SK-N-MC (cell line): ENCODE results near the gene AFF2.

ENCODE experiments used
- DNase-seq: peaks from one replicate; pipeline ENCODE4 v3.0.0-alpha.2; 2011; ENCODE audit warnings: low read depth, low spot score
- H3K27ac ChIP-seq: fragments of 200-600 bp; sonication (generic); 2 replicates; pipeline ENCODE4 v1.5.1; 2016; ENCODE audit warnings: mixed run types
- H3K36me3 ChIP-seq: fragments of 200-600 bp; sonication (generic); 2 replicates; pipeline ENCODE4 v1.6.1; 2017; ENCODE audit warnings: antibody characterized with exemption, low read length, mixed read lengths; ENCODE audit not compliant: insufficient read depth
- H3K4me3 ChIP-seq: fragments of 200-600 bp; sonication (generic); 2 replicates; pipeline ENCODE4 v1.5.1; 2016
- H3K9ac ChIP-seq: fragments of 200-600 bp; sonication (generic); 2 replicates; pipeline ENCODE4 v1.8.0; 2017; ENCODE audit warnings: mixed run types, mixed read lengths; ENCODE audit not compliant: insufficient read length
- H3K9me3 ChIP-seq: fragments of 200-600 bp; sonication (generic); 2 replicates; pipeline ENCODE4 v1.6.1; 2017; ENCODE audit warnings: low read depth, mild to moderate bottlenecking, antibody characterized with exemption, low read length, moderate library complexity, mixed read lengths
- EZH2 ChIP-seq: fragments of 200-600 bp; sonication (generic); IDR thresholded peaks from one replicate; pipeline ENCODE4 v1.6.1; 2017; ENCODE audit warnings: antibody characterized with exemption
- FOXP2 ChIP-seq: optimal IDR thresholded peaks from 2 replicates; pipeline ENCODE3; 2011; ENCODE audit warnings: mild to moderate bottlenecking, moderate library complexity; ENCODE audit not compliant: insufficient read depth; ENCODE audit errors: extremely low read length, control extremely low read depth
- POLR2AphosphoS5 ChIP-seq: IDR thresholded peaks from 2 replicates; pipeline ENCODE4 v1.6.1; 2012; ENCODE audit warnings: mild to moderate bottlenecking, low read depth, low read length, borderline replicate concordance

AFF2 gene

DNA sequence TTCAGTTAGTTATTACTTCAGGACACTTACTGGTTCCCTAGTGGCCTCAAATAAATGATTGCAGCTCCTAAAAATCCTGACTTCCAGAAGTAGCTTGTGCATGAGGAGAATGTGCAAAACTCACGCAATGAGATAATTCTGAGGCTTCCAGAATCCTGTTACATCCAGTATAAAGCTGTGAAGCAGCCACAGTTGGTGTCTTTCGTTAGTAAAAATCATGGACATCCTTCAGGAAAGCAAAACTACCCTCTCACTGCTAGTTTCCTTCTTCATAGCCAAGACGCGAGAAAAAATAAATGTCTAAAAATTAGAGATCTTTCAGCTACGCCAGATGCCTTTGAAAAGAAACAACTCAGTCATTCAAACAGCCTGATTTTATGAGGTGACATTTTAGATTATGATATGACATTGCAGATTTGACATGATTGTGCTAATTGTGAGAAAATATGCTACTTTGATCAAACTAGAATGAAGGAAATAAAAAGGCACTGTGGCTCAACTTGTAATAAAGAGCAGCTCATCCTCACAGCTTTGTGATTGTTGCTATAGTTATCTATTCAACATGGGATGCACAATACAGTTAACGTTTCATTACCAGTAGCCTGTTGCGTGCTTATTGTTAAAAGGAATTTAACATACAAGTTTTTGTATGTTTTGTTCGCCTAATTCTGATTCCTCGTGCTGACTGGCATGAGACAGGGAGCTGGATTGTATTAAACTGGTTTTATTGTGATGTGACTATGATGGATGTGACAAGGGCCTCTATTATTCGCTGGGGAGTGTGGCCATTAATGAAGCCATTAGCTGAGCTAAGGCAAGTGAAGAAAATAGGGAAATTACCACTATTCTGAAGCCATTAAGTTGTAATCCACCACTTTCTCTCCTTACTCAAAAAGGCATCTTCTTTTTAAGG is 40.5 kb downstream of the AFF2 start:
- no peaks in the 10 kb centered on the region for H3K9me3 ChIP-seq
- H3K27ac ChIP-seq, result no peak overlapping the region
- no peak for TF ChIP-seq POLR2AphosphoS5
- no peak overlapping the region for H3K9ac ChIP-seq
- H3K4me3 ChIP-seq, result no peak overlapping the region
- H3K36me3 ChIP-seq, result no peaks in the 10 kb centered on the region
- no peak for DNase-seq

- TF ChIP-seq POLR2AphosphoS5, result no peak
- no peak for TF ChIP-seq EZH2
- TF ChIP-seq FOXP2, result no peak
- no peaks in the 10 kb centered on the region for H3K36me3 ChIP-seq
- H3K27ac ChIP-seq, result no peak overlapping the region
- H3K9me3 ChIP-seq, result no peaks in the 10 kb centered on the region
- no peak for DNase-seq
- no peak overlapping the region for H3K9ac ChIP-seq
- no peak overlapping the region for H3K4me3 ChIP-seq
Measured at GRCh38 chrX:148541584-148541940, 41.1 kb downstream of the AFF2 start.

DNA sequence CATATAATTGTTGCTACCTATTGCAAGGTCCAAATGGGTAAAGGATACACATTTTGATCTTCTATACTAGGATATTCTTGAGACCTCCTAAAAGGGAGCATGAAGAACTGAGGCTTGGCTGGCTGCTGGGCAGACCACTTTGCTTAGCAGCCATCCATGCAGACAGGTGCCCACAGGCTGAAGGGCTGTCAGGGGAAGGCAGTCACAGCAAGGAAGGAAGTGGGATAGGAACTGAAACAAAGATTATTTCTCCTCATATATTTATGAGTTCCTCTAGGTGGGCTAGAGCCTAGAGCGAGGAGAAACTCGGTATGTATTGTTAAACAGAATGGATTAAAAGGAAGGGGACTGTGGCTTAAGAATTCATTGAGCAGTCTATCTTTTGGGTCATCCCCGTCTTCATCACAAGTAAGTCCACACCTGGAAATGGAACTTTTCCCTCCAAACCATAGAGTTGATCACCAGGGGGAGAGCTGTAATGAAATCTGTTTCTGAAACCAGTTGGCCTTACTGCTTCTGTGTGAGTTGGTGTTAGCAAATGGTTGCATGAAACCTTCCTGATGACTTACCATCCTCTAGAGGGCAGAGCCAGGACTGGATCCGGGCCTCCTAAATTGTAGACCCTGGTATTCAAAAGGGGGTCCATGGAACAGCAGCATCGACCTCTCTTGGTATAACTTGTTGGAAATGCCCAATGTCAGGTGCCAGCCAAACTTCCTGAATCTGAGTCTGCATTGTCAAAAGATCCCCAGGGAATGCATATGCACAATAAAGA is 42.3 kb downstream of the AFF2 start:
- no peak overlapping the region for H3K27ac ChIP-seq
- no peaks in the 10 kb centered on the region for H3K36me3 ChIP-seq
- no peaks in the 10 kb centered on the region for H3K9me3 ChIP-seq
- no peak for DNase-seq
- H3K9ac ChIP-seq, result no peak overlapping the region
- H3K4me3 ChIP-seq, result no peak overlapping the region
- TF ChIP-seq FOXP2 (no peak), POLR2AphosphoS5 (no peak), EZH2 (no peak)

GRCh38 chrX:148552775-148553174 is 52.4 kb downstream of the AFF2 start:
- no peaks in the 10 kb centered on the region for H3K36me3 ChIP-seq
- no peak overlapping the region for H3K27ac ChIP-seq
- no peaks in the 10 kb centered on the region for H3K9me3 ChIP-seq
- no peak overlapping the region for H3K9ac ChIP-seq
- DNase-seq, result no peak
- TF ChIP-seq POLR2AphosphoS5 (no peak), EZH2 (no peak), FOXP2 (no peak)
- no peak overlapping the region for H3K4me3 ChIP-seq

DNA sequence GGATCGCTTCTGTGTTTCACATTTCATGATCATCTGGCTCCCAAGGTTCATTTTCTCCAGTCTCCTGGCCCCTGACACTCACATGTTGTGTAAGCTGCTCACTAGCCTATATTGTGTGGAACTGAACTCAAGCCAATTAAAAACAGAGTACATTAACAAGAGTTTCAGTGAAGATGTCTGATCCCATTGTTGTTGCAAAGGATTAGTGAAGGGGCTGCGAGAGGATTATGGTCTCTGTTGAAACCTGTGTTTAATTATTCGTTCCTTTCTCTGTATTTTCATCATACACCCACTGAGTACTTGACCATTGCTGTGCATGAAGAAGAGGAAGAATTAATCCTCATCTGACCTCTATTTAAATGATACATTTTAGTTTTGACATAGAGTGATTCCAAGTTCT is 54.7 kb downstream of the AFF2 start:
- Histone ChIP-seq H3K27ac (no peak overlapping the region), H3K9me3 (no peaks in the 10 kb centered on the region), H3K36me3 (no peaks in the 10 kb centered on the region), H3K4me3 (no peak overlapping the region), H3K9ac (no peak overlapping the region)
- no peak for DNase-seq
- TF ChIP-seq EZH2 (no peak), POLR2AphosphoS5 (no peak), FOXP2 (no peak)

GRCh38 chrX:148555571-148556243 is 55.3 kb downstream of the AFF2 start:
- no peak for DNase-seq
- Histone ChIP-seq H3K36me3 (no peaks in the 10 kb centered on the region), H3K9me3 (no peaks in the 10 kb centered on the region), H3K27ac (no peak overlapping the region), H3K9ac (no peak overlapping the region), H3K4me3 (no peak overlapping the region)
- no peak for TF ChIP-seq EZH2
- TF ChIP-seq FOXP2, result no peak
- no peak for TF ChIP-seq POLR2AphosphoS5

GRCh38 chrX:148556498-148556897 is 56.1 kb downstream of the AFF2 start:
- H3K9ac ChIP-seq, result no peak overlapping the region
- no peak overlapping the region for H3K27ac ChIP-seq
- no peak for TF ChIP-seq POLR2AphosphoS5
- TF ChIP-seq EZH2, result no peak
- no peak for TF ChIP-seq FOXP2

DNA sequence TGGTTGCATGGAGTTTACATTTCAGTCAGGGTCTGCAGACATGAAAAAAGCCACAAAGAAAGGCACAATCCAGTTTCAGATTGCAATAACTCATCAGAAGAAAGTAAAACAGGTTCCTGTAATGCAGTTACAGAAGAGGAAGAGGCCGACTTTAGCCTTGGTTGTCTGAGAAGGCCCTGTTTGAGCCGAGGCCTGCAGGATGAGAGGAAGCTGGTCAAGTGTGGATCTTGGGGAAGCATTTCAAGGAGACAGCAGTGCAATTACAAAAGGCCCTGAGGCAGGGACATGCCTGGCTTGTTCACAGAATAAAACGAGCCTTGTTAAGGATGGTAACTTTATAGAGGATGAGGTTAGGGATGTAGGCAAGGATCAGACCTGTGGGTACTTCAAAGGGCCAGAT is 62.4 kb downstream of the AFF2 start:
- H3K9me3 ChIP-seq, result no peaks in the 10 kb centered on the region
- H3K4me3 ChIP-seq, result no peak overlapping the region
- no peak for DNase-seq
- no peak overlapping the region for H3K27ac ChIP-seq
- no peaks in the 10 kb centered on the region for H3K36me3 ChIP-seq
- no peak overlapping the region for H3K9ac ChIP-seq
- no peak for TF ChIP-seq EZH2
- TF ChIP-seq POLR2AphosphoS5, result no peak
- no peak for TF ChIP-seq FOXP2

More at GRCh38 chrX:148556498-148556897, 56.1 kb downstream of the AFF2 start:
- no peak for DNase-seq
- H3K4me3 ChIP-seq, result no peak overlapping the region
- H3K36me3 ChIP-seq, result no peaks in the 10 kb centered on the region
- H3K9me3 ChIP-seq, result no peaks in the 10 kb centered on the region
